Hepatic stellate cell (primary cell): ENCODE results near the gene SDHAF4.
"Not testable (repeated sequence)": the region's sequence is repeated elsewhere in the genome, so short reads cannot be mapped to it uniquely, and the experiment has no call there.

ENCODE experiments used
- DNase-seq: peaks from one replicate; pipeline ENCODE4 v3.0.0; 2011; ENCODE audit warnings: low spot score

Gene SDHAF4

DNA sequence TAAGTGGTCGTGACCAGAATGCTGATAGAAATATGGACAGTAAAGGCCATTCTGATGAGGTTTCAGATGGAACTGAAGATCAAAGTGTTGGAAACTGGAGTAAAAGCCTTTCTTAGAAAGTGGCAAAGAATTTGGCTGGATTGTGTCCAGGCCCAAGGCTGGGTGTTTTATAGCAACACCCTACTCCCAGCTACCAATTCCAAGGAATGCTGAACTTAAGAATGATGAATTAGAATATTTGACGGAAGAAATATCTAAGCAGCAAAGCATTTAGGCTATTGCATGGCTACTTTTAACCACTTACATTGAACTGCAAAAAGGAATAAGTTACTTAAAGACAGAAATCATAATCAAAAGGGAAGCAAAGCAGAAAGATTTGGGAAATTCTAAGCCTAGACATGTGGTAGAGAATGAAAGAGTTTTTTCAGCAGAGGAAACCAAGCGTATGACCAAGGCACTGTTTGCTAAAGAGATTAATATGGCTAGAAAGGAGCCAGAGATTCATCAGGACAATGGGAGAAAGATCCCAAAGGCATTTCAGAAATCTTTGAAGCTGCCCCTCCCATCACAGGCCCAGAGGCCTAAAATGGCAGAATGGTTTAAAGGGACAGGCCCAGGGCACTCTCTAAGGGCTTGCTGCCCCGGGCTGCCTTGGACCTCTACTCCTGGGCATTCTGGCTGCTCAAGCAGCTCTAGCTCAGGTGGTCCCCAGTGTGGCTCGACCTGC is 25.8 kb downstream of the SDHAF4 start:
- no peak for DNase-seq

DNA sequence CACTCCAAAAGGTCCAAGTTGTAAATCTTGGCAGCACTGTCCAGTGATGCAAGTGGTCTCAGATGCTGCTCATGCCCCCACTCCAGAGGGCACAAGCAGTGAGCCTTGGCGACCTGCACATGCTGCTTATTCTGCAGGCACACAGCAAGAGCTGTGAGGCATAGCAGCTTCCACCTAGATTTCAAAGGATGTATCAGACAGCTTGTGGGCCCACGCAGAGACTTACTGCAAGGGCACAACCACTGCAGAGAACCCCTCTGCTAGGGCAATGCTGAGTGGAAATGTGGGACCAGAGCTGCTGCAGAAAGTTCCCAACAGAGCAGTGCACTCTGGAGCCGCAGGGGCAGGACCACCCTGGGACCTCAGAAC is 26.4 kb downstream of the SDHAF4 start:
- DNase-seq = no peak

- no peak for DNase-seq
These were observed 32.5 kb downstream of the SDHAF4 start for GRCh38 chr6:70599187-70599586.

DNA sequence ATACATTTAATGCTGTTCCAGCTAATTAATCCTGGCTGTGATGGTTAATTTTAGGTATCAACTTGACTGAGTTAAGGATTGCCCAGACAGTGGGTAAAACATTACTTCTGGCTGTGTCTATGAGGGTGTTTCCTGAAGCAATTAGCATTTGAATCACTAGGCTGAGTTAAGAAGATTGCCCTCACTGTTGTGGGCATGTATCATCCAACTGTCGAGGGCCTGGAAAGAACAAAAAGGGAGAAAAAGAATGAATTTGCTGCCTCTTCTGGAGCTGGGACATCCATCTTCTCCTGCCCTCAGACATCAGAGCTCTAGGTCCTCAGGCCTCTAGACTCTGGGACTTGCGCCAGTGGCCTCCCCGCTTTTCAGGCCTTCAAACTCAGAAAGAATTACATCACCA is 34.3 kb downstream of the SDHAF4 start:
- DNase-seq = no peak

- DNase-seq = no peak
These were observed 37.5 kb downstream of the SDHAF4 start for GRCh38 chr6:70604254-70604653.

DNA sequence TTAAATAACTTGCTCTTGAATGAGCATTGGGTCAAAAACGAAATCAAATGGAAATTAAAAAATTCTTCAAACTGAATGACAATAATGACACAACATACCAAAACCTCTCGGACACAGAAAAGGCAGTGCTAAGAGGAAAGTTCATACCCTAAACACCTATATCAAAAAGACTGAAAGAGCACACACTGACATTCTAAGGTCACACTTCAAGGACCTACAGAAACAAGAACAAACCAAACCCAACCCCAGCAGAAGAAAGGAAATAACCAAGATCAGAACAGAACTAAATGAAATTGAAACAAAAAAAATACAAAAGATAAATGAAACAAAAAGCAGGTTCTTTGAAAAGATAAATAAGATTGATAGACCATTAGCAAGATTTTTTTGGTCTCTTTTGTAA is 40.6 kb downstream of the SDHAF4 start:
- not testable (repeated sequence) for DNase-seq

DNA sequence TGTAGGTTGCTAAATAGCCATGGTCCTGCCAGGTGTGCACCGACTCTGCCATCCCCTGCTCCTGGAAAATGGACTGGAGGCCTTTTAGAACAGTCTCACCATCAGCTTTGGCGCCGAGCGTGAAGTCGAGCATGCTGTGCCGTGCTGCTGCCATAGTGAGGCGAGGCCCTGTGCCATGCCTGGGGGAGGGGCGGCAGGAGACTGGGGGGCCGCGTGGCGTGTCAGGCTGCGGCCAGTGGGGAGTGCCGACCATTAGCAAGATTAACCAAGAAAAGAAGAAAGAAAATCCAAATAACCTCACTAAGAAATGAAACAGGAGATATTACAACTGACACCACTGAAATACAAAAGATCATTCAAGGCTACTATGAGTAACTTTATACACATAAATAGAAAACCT is 42.5 kb downstream of the SDHAF4 start:
- DNase-seq = not testable (repeated sequence)

DNA sequence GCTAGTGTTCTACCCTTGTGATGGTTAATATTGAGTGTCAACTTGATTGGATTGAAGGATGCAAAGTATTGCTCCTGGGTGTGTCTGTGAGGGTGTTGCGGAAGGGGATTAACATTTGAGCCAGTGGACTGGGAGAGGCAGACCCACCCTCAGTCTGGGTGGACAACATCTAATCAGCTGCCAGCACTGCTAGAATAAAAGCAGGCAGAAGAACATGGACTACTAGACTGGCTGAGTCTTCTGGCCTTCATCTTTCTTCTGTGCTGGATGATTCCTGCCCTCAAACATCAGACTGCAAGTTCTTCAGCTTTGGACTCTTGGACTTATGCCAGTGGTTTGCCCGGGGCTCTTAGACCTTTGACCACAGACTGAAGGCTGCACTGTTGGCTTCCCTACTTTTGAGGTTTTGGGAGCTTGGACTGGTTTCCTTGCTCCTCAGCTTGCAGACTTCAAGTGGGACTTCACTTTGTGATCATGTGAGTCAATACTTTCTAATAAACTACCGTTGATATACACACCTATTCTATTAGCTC is 50.1 kb downstream of the SDHAF4 start:
- no peak for DNase-seq

DNA sequence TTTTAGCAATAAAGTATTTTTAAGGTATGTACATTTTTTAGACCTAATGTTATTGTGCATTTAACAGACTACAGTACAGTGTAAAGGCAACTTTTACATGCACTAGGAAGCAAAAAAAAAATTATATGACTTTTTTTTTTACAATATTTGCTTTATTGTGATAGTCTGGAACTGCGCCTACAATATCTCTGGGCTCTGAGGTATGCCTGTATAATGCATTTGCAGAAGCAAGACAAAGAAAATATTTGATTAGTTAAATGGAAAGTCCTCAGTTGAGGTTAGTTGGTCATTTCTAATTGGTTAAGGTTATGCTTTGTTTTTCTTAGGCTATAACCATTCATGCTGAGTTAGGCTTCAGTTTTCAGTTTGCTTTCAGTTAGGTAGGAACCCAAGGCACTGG is 54.0 kb downstream of the SDHAF4 start:
- no peak for DNase-seq

DNA sequence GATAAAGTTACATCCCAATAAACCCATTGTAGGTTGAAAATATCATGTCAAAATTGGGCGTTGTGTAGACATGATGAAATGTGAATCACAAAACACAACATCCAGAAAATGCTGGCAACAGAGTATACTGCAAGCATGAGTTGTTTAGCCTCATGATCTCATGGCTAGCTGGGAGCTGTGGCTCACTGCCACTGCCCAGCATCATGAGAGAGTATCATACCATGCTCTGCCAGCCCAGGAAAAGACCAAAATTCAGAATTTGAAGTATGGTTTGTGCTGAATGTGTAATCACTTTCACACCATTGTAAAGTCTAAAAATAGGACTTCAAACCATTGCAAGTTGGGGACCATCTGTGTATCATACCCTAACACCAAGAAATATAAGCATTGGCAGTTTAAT is 55.7 kb downstream of the SDHAF4 start:
- no peak for DNase-seq

DNA sequence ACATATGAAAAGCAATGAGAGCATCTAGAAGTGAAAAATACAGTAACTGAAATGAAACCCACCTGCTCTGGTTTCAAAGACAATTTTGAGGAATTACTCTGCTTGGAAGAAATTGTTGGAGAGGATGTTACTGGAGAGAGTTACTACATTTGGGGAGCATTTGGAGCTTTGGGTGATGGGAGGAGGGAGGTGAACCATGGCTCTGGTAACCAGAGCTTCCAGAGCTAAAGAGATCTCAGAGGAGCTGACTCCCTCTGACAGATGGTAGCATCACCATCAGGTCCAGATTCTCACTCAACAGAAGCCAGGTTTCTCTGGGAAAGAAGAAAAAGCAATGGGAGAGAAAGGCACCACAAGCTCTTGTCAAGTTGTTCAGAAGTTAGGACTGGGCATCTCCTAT is 58.7 kb downstream of the SDHAF4 start:
- no peak for DNase-seq

- DNase-seq = no peak
These were observed 60.9 kb downstream of the SDHAF4 start for GRCh38 chr6:70627500-70628254.

GRCh38 chr6:70629929-70630328 is 63.2 kb downstream of the SDHAF4 start:
- DNase-seq = no peak

GRCh38 chr6:70633870-70634269 is 67.1 kb downstream of the SDHAF4 start:
- no peak for DNase-seq

DNA sequence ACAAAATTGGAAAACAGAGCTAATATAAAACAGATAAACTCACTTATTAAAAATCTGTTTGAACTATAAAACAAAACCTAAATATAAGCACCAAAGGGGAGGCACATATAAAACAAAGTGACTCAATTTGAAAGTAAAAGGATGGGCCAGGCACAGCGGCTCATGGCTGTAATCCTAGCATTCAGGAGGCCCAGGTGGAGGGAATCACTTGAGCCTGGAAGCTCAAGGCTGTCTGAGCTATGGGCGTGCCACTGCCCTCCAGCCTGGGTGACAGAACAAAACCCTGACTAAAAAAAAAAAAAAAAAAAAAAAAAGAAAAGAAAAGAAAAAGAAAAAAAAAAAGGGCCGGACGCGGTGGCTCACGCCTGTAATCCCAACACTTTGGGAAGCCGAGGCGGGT is 69.9 kb downstream of the SDHAF4 start:
- DNase-seq = no peak

DNA sequence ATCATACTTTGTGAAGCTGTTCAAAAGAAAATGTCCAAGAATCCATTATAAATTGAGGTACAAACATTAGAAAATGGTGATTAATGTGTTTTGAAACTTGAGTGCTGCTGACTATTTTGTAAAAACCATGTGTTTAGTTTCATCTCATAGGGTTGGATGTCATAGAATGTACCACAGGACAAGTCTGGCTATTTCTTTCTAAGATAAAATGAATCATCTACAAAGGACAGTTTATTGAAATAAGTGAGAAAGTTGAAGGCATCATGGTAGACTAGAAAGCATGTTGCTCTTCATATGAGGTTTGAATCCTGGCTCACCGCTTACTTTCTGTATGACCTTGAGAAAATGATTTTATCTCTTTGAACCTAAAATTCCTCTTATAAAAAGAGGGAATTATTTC is 71.7 kb downstream of the SDHAF4 start:
- DNase-seq = no peak
